GM21390 (cell line): Measurements from ENCODE around the gene PSTK.
A peak's percentile ranks its signal among the peaks of the same experiment; 100 is the strongest.

Source experiments
- ATAC-seq: cut with Tn5 transposase; IDR thresholded peaks from one replicate; pipeline ENCODE4 v1.9.1; 2021; ENCODE audit not compliant: unreplicated experiment

The PSTK gene

GRCh38 chr10:122992031-122992585 is 11.9 kb downstream of the PSTK start:
- no peak for ATAC-seq

GRCh38 chr10:122993797-122994336 is 13.7 kb downstream of the PSTK start:
- ATAC-seq, result no peak

GRCh38 chr10:122995936-122996335 is 15.7 kb downstream of the PSTK start:
- ATAC-seq, result no peak

- no peak for ATAC-seq
These were observed 17.7 kb downstream of the PSTK start for GRCh38 chr10:122997864-122998263.

- no peak for ATAC-seq
These were observed 18.2 kb downstream of the PSTK start for GRCh38 chr10:122998360-122998917.

GRCh38 chr10:122998934-122999333 is 18.7 kb downstream of the PSTK start:
- ATAC-seq, result no peak

- no peak for ATAC-seq
These were observed 19.1 kb downstream of the PSTK start for GRCh38 chr10:122999347-122999746.

- no peak for ATAC-seq
These were observed 20.0 kb downstream of the PSTK start for GRCh38 chr10:123000155-123000554.

GRCh38 chr10:123001370-123001769 is 21.2 kb downstream of the PSTK start:
- no peak for ATAC-seq

- ATAC-seq, result no peak
These were observed 24.1 kb downstream of the PSTK start for GRCh38 chr10:123004298-123004697.

- ATAC-seq, result peak; percentile 40
These were observed 27.6 kb downstream of the PSTK start for GRCh38 chr10:123007558-123008354.

GRCh38 chr10:123008355-123009104 is 28.3 kb downstream of the PSTK start, which contains the start of the genes ACADSB and IKZF5:
Gene ACADSB (plus strand): TSS chr10:123009006. CDS start chr10:123009030, 24 bp downstream.
Gene IKZF5 (minus strand): TSS chr10:123008795. CDS start chr10:122998625, 10,170 bp downstream.
- peak; percentile 87 for ATAC-seq

GRCh38 chr10:123009105-123009820 is 29.1 kb downstream of the PSTK start:
- no peak for ATAC-seq

GRCh38 chr10:123011987-123012386 is 31.8 kb downstream of the PSTK start:
- no peak for ATAC-seq

- no peak for ATAC-seq
These were observed 33.5 kb downstream of the PSTK start for GRCh38 chr10:123013456-123014419.

GRCh38 chr10:123014772-123015171 is 34.6 kb downstream of the PSTK start:
- ATAC-seq, result no peak

GRCh38 chr10:123016228-123016627 is 36.0 kb downstream of the PSTK start:
- no peak for ATAC-seq

GRCh38 chr10:123017421-123018165 is 37.4 kb downstream of the PSTK start:
- ATAC-seq, result no peak

GRCh38 chr10:123018531-123018930 is 38.3 kb downstream of the PSTK start:
- ATAC-seq, result no peak
